H1 (cell line): Measurements from ENCODE around the gene CRISPLD2. TPM values are rescaled to one million over a fixed set of nuclear protein-coding genes. Genes with fewer than 3 reads are reported as not detected.

Experiments used
- CTCF ChIA-PET: fragments of 300-600 bp; sonication (Branson Sonifier 250); formaldehyde crosslinking; loops from one replicate; lab custom pipeline; 2021; ENCODE audit not compliant: partially characterized antibody; lab: Charles Lee
- POLR2A ChIA-PET: fragments of 300-600 bp; sonication (Branson Sonifier 250); formaldehyde crosslinking; loops from one replicate; lab custom pipeline; 2021; ENCODE audit warnings: inconsistent platforms; ENCODE audit not compliant: partially characterized antibody; lab: Charles Lee
- DNase-seq, 2 experiments: peaks; one replicate each; pipeline versions ENCODE4 v3.0.0 to v3.0.0-alpha.2; 2010 to 2022; ENCODE audit warnings: low spot score in 2 of 2, low read depth in 1 of 2, mixed read lengths in 1 of 2
- FAIRE-seq: peaks from 2 replicates; lab custom pipeline; 2011; peaks lifted over from hg19 to GRCh38; lab: Jason Lieb, UNC
- H2AFZ ChIP-seq: 2 replicates; pipeline ENCODE4 v1.8.1; 2012; ENCODE audit warnings: low read length, inconsistent platforms
- H2AK5ac ChIP-seq: 2 replicates; pipeline ENCODE4 v1.6.1; 2013; ENCODE audit warnings: low read depth, low read length
- H2BK120ac ChIP-seq: replicated peaks from 2 replicates; pipeline ENCODE3; 2013; ENCODE audit warnings: low read depth, low read length, inconsistent platforms
- H2BK12ac ChIP-seq: 2 replicates; pipeline ENCODE4 v1.6.1; 2013; ENCODE audit warnings: low read depth, low read length
- H2BK15ac ChIP-seq: 2 replicates; pipeline ENCODE4 v1.6.1; 2013; ENCODE audit warnings: low read length
- H2BK20ac ChIP-seq: 2 replicates; pipeline ENCODE4 v1.6.1; 2013; ENCODE audit warnings: low read length
- H2BK5ac ChIP-seq: 2 replicates; pipeline ENCODE4 v1.6.1; 2013; ENCODE audit warnings: low read depth, low read length
- H3K14ac ChIP-seq: 2 replicates; pipeline ENCODE4 v1.6.1; 2013; ENCODE audit warnings: inconsistent platforms; ENCODE audit not compliant: insufficient read length
- H3K18ac ChIP-seq: 2 replicates; pipeline ENCODE4 v1.6.1; 2013; ENCODE audit warnings: low read length; ENCODE audit errors: extremely low read depth
- H3K23ac ChIP-seq: 2 replicates; pipeline ENCODE4 v1.6.1; 2013; ENCODE audit warnings: inconsistent platforms; ENCODE audit not compliant: insufficient read length
- H3K23me2 ChIP-seq: 2 replicates; pipeline ENCODE4 v1.6.1; 2013; ENCODE audit warnings: low read depth, low read length
- H3K27ac ChIP-seq: 2 replicates; pipeline ENCODE4 v1.6.1; 2011; ENCODE audit warnings: low read depth, low read length, inconsistent platforms
- H3K27me3 ChIP-seq, 4 experiments: replicated peaks in 1 of 4; 1 replicate in 1 of 4; 2 replicates in 3 of 4; pipeline versions ENCODE4 v1.6.1 to v1.8.1; 2011 to 2013; ENCODE audit warnings: low read length in 3 of 4, mild to moderate bottlenecking in 3 of 4, inconsistent platforms in 2 of 4, mixed read lengths in 2 of 4, moderate library complexity in 1 of 4; ENCODE audit not compliant: control insufficient read depth in 3 of 4, insufficient read depth in 3 of 4; ENCODE audit errors: extremely low read depth in 1 of 4
- H3K36me3 ChIP-seq, 4 experiments: 2 replicates each; pipeline versions ENCODE4 v1.6.1 to v1.8.1; 2011 to 2013; ENCODE audit warnings: mild to moderate bottlenecking in 4 of 4, low read length in 3 of 4, moderate library complexity in 2 of 4, control low read depth in 1 of 4, inconsistent platforms in 1 of 4; ENCODE audit not compliant: insufficient read depth in 4 of 4, control insufficient read depth in 2 of 4
- H3K4ac ChIP-seq: replicated peaks from 2 replicates; pipeline ENCODE3; 2013; ENCODE audit warnings: low read length, low read depth, mixed read lengths, inconsistent platforms; ENCODE audit not compliant: insufficient read length
- H3K4me1 ChIP-seq, 4 experiments: replicated peaks in 1 of 4; 1 replicate in 1 of 4; 2 replicates in 3 of 4; pipeline versions ENCODE4 v1.6.1 to v1.8.1; 2011 to 2013; ENCODE audit warnings: low read length in 3 of 4, inconsistent platforms in 2 of 4, mixed read lengths in 1 of 4; ENCODE audit not compliant: insufficient read depth in 4 of 4, control insufficient read depth in 3 of 4
- H3K4me2 ChIP-seq, 2 experiments: 2 replicates each; pipeline versions ENCODE4 v1.6.1 to v1.8.1; 2011 to 2013; ENCODE audit warnings: low read depth in 2 of 2, low read length in 2 of 2, control low read depth in 1 of 2, inconsistent platforms in 1 of 2, mild to moderate bottlenecking in 1 of 2; ENCODE audit not compliant: insufficient read depth in 1 of 2
- H3K4me3 ChIP-seq, 4 experiments: fragments of 200-600, 300-600 bp in 1 of 4; sonication (generic), shearing (Covaris generic), sonication (Bioruptor Twin) in 1 of 4; 2 replicates each; pipeline versions ENCODE4 v1.5.1 to v1.8.1; 2011 to 2016; ENCODE audit warnings: low read length in 4 of 4, low read depth in 3 of 4, control low read depth in 2 of 4, inconsistent platforms in 2 of 4, mild to moderate bottlenecking in 2 of 4, mixed read lengths in 1 of 4, moderate library complexity in 1 of 4; ENCODE audit not compliant: insufficient read depth in 2 of 4; ENCODE audit errors: extremely low read depth in 1 of 4
- H3K56ac ChIP-seq: replicated peaks from 2 replicates; pipeline ENCODE3; 2013; ENCODE audit warnings: low read depth, mild to moderate bottlenecking, mixed read lengths, low read length, inconsistent platforms; ENCODE audit not compliant: insufficient read length
- H3K79me1 ChIP-seq: 2 replicates; pipeline ENCODE4 v1.6.1; 2013; ENCODE audit warnings: low read depth, low read length, control low read depth
- H3K79me2 ChIP-seq, 2 experiments: 2 replicates each; pipeline versions ENCODE4 v1.6.1 to v1.8.1; 2012 to 2013; ENCODE audit warnings: low read length in 2 of 2, mild to moderate bottlenecking in 2 of 2, inconsistent platforms in 1 of 2; ENCODE audit not compliant: insufficient read depth in 2 of 2, control insufficient read depth in 1 of 2
- H3K9ac ChIP-seq, 4 experiments: replicated peaks in 1 of 4; 1 replicate in 1 of 4; 2 replicates in 3 of 4; pipeline versions ENCODE4 v1.6.1 to v1.8.1; 2011 to 2013; ENCODE audit warnings: low read depth in 3 of 4, low read length in 3 of 4, control low read depth in 2 of 4, mild to moderate bottlenecking in 2 of 4, moderate library complexity in 2 of 4, inconsistent platforms in 1 of 4; ENCODE audit errors: extremely low read depth in 1 of 4
- H3K9me3 ChIP-seq, 2 experiments: 2 replicates each; pipeline versions ENCODE4 v1.6.1 to v1.8.1; 2012 to 2013; ENCODE audit warnings: mild to moderate bottlenecking in 2 of 2, moderate library complexity in 2 of 2, control low read depth in 1 of 2, inconsistent platforms in 1 of 2, low read depth in 1 of 2, low read length in 1 of 2, mixed read lengths in 1 of 2; ENCODE audit not compliant: insufficient read depth in 2 of 2
- H4K20me1 ChIP-seq, 2 experiments: replicated peaks in 1 of 2; 2 replicates each; pipeline versions ENCODE3 to v1.8.1; 2011 to 2013; ENCODE audit warnings: inconsistent platforms in 2 of 2, low read length in 2 of 2, mild to moderate bottlenecking in 1 of 2; ENCODE audit not compliant: insufficient read depth in 2 of 2, control insufficient read depth in 1 of 2
- H4K5ac ChIP-seq: 2 replicates; pipeline ENCODE4 v1.6.1; 2013; ENCODE audit warnings: low read length, low read depth, mixed read lengths, inconsistent platforms; ENCODE audit not compliant: insufficient read length
- H4K8ac ChIP-seq: 2 replicates; pipeline ENCODE4 v1.8.0; 2013; ENCODE audit warnings: mild to moderate bottlenecking, moderate library complexity, low read length, inconsistent platforms; ENCODE audit not compliant: insufficient read depth; ENCODE audit errors: extremely low read depth
- H4K91ac ChIP-seq: replicated peaks from 2 replicates; pipeline ENCODE3; 2013; ENCODE audit warnings: low read length, mixed read lengths, inconsistent platforms; ENCODE audit not compliant: insufficient read length
- CHD2 ChIP-seq: IDR thresholded peaks from 2 replicates; pipeline ENCODE4 v1.6.1; 2012; ENCODE audit warnings: low read length, improper control_type of control experiment
- CTBP2 ChIP-seq: IDR thresholded peaks from 2 replicates; pipeline ENCODE4 v1.7.0; 2011; ENCODE audit warnings: borderline replicate concordance, mild to moderate bottlenecking, moderate library complexity, mixed read lengths, low read length; ENCODE audit not compliant: insufficient read depth, insufficient read length
- E2F6 ChIP-seq: IDR thresholded peaks from 2 replicates; pipeline ENCODE4 v1.6.1; 2012; ENCODE audit warnings: inconsistent platforms
- GABPA ChIP-seq: IDR thresholded peaks from 2 replicates; pipeline ENCODE4 v1.6.1; 2011; ENCODE audit warnings: mild to moderate bottlenecking, low read length, moderate library complexity, borderline replicate concordance; ENCODE audit not compliant: insufficient read depth
- KDM4A ChIP-seq: IDR thresholded peaks from one replicate; pipeline ENCODE4 v1.7.1; 2012; ENCODE audit warnings: low read depth, mild to moderate bottlenecking, moderate library complexity, low read length, inconsistent platforms; ENCODE audit not compliant: severe bottlenecking
- NRF1 ChIP-seq: IDR thresholded peaks from 2 replicates; pipeline ENCODE4 v1.6.1; 2011; ENCODE audit warnings: mild to moderate bottlenecking, low read depth, low read length, improper control_type of control experiment
- PHF8 ChIP-seq: fragments of 200-600 bp; sonication (generic); conservative IDR thresholded peaks from 2 replicates; pipeline ENCODE4 v1.7.1; 2012; ENCODE audit warnings: low read depth, mild to moderate bottlenecking, inconsistent platforms, low read length, moderate library complexity
- POLR2AphosphoS5 ChIP-seq: IDR thresholded peaks from 2 replicates; pipeline ENCODE4 v1.6.1; 2011; ENCODE audit warnings: low read depth, low read length
- POU5F1 ChIP-seq: IDR thresholded peaks from 2 replicates; pipeline ENCODE4 v1.6.1; 2011; ENCODE audit warnings: low read depth, mild to moderate bottlenecking, low read length, moderate library complexity
- RAD21 ChIP-seq, 2 experiments: IDR thresholded peaks in 1 of 2; conservative IDR thresholded peaks in 1 of 2; 2 replicates each; pipeline ENCODE4 v1.6.1; 2011; ENCODE audit warnings: low read depth in 2 of 2, low read length in 2 of 2, improper control_type of control experiment in 1 of 2, inconsistent platforms in 1 of 2, mild to moderate bottlenecking in 1 of 2, moderate library complexity in 1 of 2
- RNF2 ChIP-seq: fragments of 200-900, 300-1000 bp; sonication (generic); IDR thresholded peaks from 2 replicates; pipeline ENCODE4 v1.7.1; 2016; ENCODE audit warnings: borderline replicate concordance, low read depth, mild to moderate bottlenecking, antibody characterized with exemption, low read length; ENCODE audit not compliant: poor library complexity, severe bottlenecking; ENCODE audit errors: missing control alignments
- SIX5 ChIP-seq: IDR thresholded peaks from 2 replicates; pipeline ENCODE4 v1.6.1; 2011; ENCODE audit warnings: mild to moderate bottlenecking, low read depth, low read length
- ZNF274 ChIP-seq: IDR thresholded peaks from 2 replicates; pipeline ENCODE4 v1.7.0; 2012; ENCODE audit warnings: low read length, borderline replicate concordance; ENCODE audit errors: extremely low read depth
- WGBS, 2 experiments: shearing (Covaris generic) in 1 of 2; methylation state at CpG; one replicate each; pipeline versions ENCODE4 v1.1.6 to v1.1.7; 2013 to 2015; ENCODE audit warnings: low lambda C conversion rate in 2 of 2, mixed read lengths in 2 of 2, inconsistent platforms in 1 of 2, low coverage in 1 of 2, missing lambda C conversion rate in 1 of 2; ENCODE audit not compliant: insufficient replicate concordance in 2 of 2, insufficient coverage in 1 of 2, insufficient read length in 1 of 2; ENCODE audit errors: extremely low coverage in 1 of 2, missing lambda C conversion rate in 1 of 2; 5-methylcytosine and 5-hydroxymethylcytosine counted together
- polyA plus RNA-seq, 7 experiments: library from polyadenylated mRNA; depleted of rRNA in 3 of 7; stranded (reverse) in 5 of 7; unstranded in 2 of 7; fragments of >200 nt in 5 of 7; fragments of 200-250 nt in 2 of 7; gene quantifications; 1 replicate in 5 of 7; 2 replicates in 1 of 7; 4 replicates in 1 of 7; pipeline versions ENCODE4 v1.2.1 to v1.2.3, GENCODE V29; 2011 to 2013; ENCODE audit warnings: missing spikeins in 2 of 7, mixed read lengths in 2 of 7
- total RNA-seq: library from RNA; stranded (reverse); fragmentation: NEBNext Ultra II Directional; extraction: Animal tissue kit (Norgen Biotek cat#: 25700); gene quantifications from 2 replicates; pipeline ENCODE4 v1.2.1, GENCODE V29; 2021

The CRISPLD2 gene
- total and polyA plus RNA-seq, 2 of the 8 experiments (the other 6 are each of a cell fraction or from before 2014, with no cell fraction given): 2.7 to 5.1 TPM

- Histone ChIP-seq H2BK12ac (no peak overlapping the region), H2AK5ac (no peak overlapping the region), H3K4me3 (no peak overlapping the region), H3K56ac (no peak overlapping the region), H4K5ac (no peak overlapping the region), H4K8ac (no peak overlapping the region; the same call in 1 of the 2 replicates), H3K79me2 (no peaks in the 10 kb centered on the region), H3K36me3 (peaks cover 14 to 58% (median 42%) of the 10 kb centered on the region in 4 experiments), H3K4me2 (no peak overlapping the region), H3K27ac (no peak overlapping the region), H3K23me2 (no peaks in the 10 kb centered on the region), H2BK5ac (no peak overlapping the region), H4K20me1 (peaks cover 0 to 4% of the 10 kb centered on the region in 2 experiments), H3K4ac (no peak overlapping the region), H2BK20ac (no peak overlapping the region), H3K27me3 (no peaks in the 10 kb centered on the region), H3K14ac (no peak overlapping the region), H3K18ac (no peak overlapping the region), H2BK15ac (no peak overlapping the region), H3K23ac (no peak overlapping the region), H3K9ac (no peak overlapping the region), H4K91ac (no peak overlapping the region), H2AFZ (no peak overlapping the region), H3K79me1 (no peaks in the 10 kb centered on the region; the same call in 1 of the 2 replicates), H3K9me3 (no peaks in the 10 kb centered on the region), H2BK120ac (no peak overlapping the region), H3K4me1 (no peaks in the 10 kb centered on the region)
- DNase-seq (no peak), FAIRE-seq (no peak)
- WGBS, 2 experiments: 84% methylated on average over 5 of the region's 5 CpGs; no CpG with 5 or more reads in 1 of the 2 experiments
- ChIA-PET POLR2A (no interaction called here), CTCF (interaction anchor here (0.7 to 1.8 kb wide), 4 partner anchors 8 to 147 kb away, joined by 3 to 5 read pairs (median 4); no protein-coding TSS in a partner anchor)
- TF ChIP-seq PHF8: no peak
- TF ChIP-seq NRF1: no peak
- TF ChIP-seq KDM4A: no peak
- TF ChIP-seq POLR2AphosphoS5: no peak
- TF ChIP-seq GABPA: no peak
- TF ChIP-seq RNF2: no peak
- no peak for TF ChIP-seq ZNF274
- TF ChIP-seq CHD2: no peak
- no peak for TF ChIP-seq RAD21 (IDR thresholded peaks at IDR 0.05 in 1 of 2, conservative IDR thresholded peaks at IDR 0.05 in 1 of 2; ENCODE audit: low read depth in 2 of 2, low read length in 2 of 2)
- TF ChIP-seq SIX5: no peak
- TF ChIP-seq E2F6: no peak
- no peak for TF ChIP-seq POU5F1
- no peak for TF ChIP-seq CTBP2
These were observed 42.4 kb upstream of the CRISPLD2 start for GRCh38 chr16:84777435-84777834.
